Calu3 (cell line): ENCODE measurements around the gene RBFOX2. TPM values are rescaled to one million over a fixed set of nuclear protein-coding genes. Genes with fewer than 3 reads are reported as not detected.

Source experiments
- BruUV-seq: library from RNA; stranded (reverse); fragments of 400-500 nt; replicated peaks from 2 replicates; lab custom pipeline; 2021; lab: Mats Ljungman, UMichigan
- CTCF ChIA-PET: fragments of 300-600 bp; sonication (Branson Sonifier 250); formaldehyde crosslinking; loops from one replicate; lab custom pipeline; 2022; ENCODE audit warnings: antibody characterized with exemption; lab: Charles Lee
- DNase-seq: peaks from one replicate; pipeline ENCODE4 v3.0.0; 2022
- H3K27ac Mint-ChIP-seq: one replicate; pipeline ENCODE4 v1.8.0; 2022; ENCODE audit warnings: mixed read lengths; ENCODE audit not compliant: unreplicated experiment
- H3K27me3 Mint-ChIP-seq: one replicate; pipeline ENCODE4 v1.8.0; 2022; ENCODE audit warnings: mixed read lengths; ENCODE audit not compliant: unreplicated experiment
- H3K36me3 Mint-ChIP-seq: one replicate; pipeline ENCODE4 v1.8.0; 2022; ENCODE audit warnings: mild to moderate bottlenecking, moderate library complexity, mixed read lengths; ENCODE audit not compliant: insufficient read depth, unreplicated experiment
- H3K4me1 Mint-ChIP-seq: one replicate; pipeline ENCODE4 v1.8.0; 2022; ENCODE audit warnings: mild to moderate bottlenecking, low read depth, mixed read lengths; ENCODE audit not compliant: unreplicated experiment
- H3K4me3 Mint-ChIP-seq: one replicate; pipeline ENCODE4 v1.8.0; 2022; ENCODE audit warnings: mild to moderate bottlenecking, low read depth, moderate library complexity, mixed read lengths; ENCODE audit not compliant: unreplicated experiment
- H3K9me3 Mint-ChIP-seq: one replicate; pipeline ENCODE4 v1.8.0; 2022; ENCODE audit warnings: low read depth, mixed read lengths; ENCODE audit not compliant: unreplicated experiment
- intact Hi-C: fragments of 100-400 bp; cut with micrococcal nuclease; formaldehyde crosslinking; loops from one replicate; pipeline ENCODE4 v1.10.0; 2022; ENCODE audit not compliant: unreplicated experiment
- total RNA-seq: library from RNA; stranded (reverse); gene quantifications from 2 replicates; pipeline ENCODE4 v1.2.3, GENCODE V29; 2022
- TF ChIP-seq, protein P1 (sequence below): fragments of 200-600 bp; IDR thresholded peaks from one replicate; pipeline ENCODE4 v1.8.0; 2022; ENCODE audit warnings: antibody characterized with exemption; ENCODE audit not compliant: unreplicated experiment

Gene RBFOX2
- total RNA-seq, 1 experiment from 2014 or later, result 63.1 TPM

DNA sequence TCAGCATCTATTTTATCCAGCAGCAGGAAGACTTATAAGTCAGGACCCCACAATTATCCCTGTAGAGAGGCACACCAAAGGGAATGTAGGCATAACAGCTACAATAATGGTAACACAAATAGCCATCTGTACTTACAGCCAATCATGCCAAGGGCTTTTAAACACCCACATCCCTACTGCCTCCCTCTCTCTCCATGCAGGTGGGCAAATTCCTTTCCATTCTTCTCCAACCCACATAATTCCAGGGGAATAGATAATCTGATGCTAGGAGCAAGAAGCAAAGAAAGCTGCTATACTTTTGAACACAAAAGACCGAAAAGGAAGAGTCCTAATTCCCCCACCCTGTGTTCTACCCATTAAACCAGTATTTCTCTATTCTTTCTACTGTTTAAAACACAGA lies 46.7 kb downstream of the RBFOX2 start:
- DNase-seq, result no peak
- intact Hi-C loops, result no loop called here
- no peak overlapping the region for H3K4me3 Mint-ChIP-seq
- peaks cover 32% of the 10 kb centered on the region for H3K4me1 Mint-ChIP-seq
- peaks cover 5% of the 10 kb centered on the region for H3K36me3 Mint-ChIP-seq
- no peaks in the 10 kb centered on the region for H3K27me3 Mint-ChIP-seq
- no peaks in the 10 kb centered on the region for H3K9me3 Mint-ChIP-seq
- TF ChIP-seq, protein P1, sequence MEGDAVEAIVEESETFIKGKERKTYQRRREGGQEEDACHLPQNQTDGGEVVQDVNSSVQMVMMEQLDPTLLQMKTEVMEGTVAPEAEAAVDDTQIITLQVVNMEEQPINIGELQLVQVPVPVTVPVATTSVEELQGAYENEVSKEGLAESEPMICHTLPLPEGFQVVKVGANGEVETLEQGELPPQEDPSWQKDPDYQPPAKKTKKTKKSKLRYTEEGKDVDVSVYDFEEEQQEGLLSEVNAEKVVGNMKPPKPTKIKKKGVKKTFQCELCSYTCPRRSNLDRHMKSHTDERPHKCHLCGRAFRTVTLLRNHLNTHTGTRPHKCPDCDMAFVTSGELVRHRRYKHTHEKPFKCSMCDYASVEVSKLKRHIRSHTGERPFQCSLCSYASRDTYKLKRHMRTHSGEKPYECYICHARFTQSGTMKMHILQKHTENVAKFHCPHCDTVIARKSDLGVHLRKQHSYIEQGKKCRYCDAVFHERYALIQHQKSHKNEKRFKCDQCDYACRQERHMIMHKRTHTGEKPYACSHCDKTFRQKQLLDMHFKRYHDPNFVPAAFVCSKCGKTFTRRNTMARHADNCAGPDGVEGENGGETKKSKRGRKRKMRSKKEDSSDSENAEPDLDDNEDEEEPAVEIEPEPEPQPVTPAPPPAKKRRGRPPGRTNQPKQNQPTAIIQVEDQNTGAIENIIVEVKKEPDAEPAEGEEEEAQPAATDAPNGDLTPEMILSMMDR, result no peak
- BruUV-seq, result no TSS peak
- no peak overlapping the region for H3K27ac Mint-ChIP-seq
- CTCF ChIA-PET, result interaction anchor here (0.8 kb wide), 1 partner anchor 36 kb away, joined by 3 read pairs; no protein-coding TSS in a partner anchor

GRCh38 chr22:35978889-35979288 lies 49.7 kb downstream of the RBFOX2 start:
- intact Hi-C loops, result no loop called here
- no TSS peak for BruUV-seq
- no peak overlapping the region for H3K27ac Mint-ChIP-seq

DNA sequence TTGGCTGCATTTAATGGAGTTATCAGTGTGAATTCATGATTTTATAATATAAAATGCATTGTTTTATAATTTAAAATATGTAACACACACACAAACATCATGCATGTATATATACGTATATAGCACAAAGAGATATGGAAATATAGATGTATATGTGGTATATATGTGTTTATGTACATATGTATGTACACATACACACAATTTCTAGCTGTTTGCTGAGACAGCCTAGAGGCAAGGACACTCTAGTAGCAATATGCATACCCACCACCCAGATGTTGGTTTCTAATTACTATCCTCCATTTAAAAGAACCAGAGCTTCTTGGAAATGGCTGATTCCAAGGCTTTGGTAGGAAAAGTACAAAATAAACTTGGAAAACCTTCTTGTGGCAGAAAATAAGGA lies 50.4 kb downstream of the RBFOX2 start:
- H3K4me3 Mint-ChIP-seq, result no peak overlapping the region
- no peaks in the 10 kb centered on the region for H3K27me3 Mint-ChIP-seq
- CTCF ChIA-PET, result interaction anchor here (0.9 kb wide), 1 partner anchor 29 kb away, joined by 3 read pairs; no protein-coding TSS in a partner anchor
- TF ChIP-seq, protein P1, result no peak
- no TSS peak for BruUV-seq
- H3K27ac Mint-ChIP-seq, result no peak overlapping the region
- no peak for DNase-seq
- H3K9me3 Mint-ChIP-seq, result no peaks in the 10 kb centered on the region
- peaks cover 16% of the 10 kb centered on the region for H3K4me1 Mint-ChIP-seq
- intact Hi-C loops, result no loop called here
- H3K36me3 Mint-ChIP-seq, result no peaks in the 10 kb centered on the region

More at GRCh38 chr22:35978889-35979288, 49.7 kb downstream of the RBFOX2 start:
- Mint-ChIP-seq H3K4me3 (no peak overlapping the region), H3K9me3 (no peaks in the 10 kb centered on the region), H3K27me3 (no peaks in the 10 kb centered on the region), H3K4me1 (peaks cover 21% of the 10 kb centered on the region), H3K36me3 (peaks cover 3% of the 10 kb centered on the region)
- DNase-seq, result no peak
- TF ChIP-seq, protein P1, result no peak
- CTCF ChIA-PET, result no interaction called here

DNA sequence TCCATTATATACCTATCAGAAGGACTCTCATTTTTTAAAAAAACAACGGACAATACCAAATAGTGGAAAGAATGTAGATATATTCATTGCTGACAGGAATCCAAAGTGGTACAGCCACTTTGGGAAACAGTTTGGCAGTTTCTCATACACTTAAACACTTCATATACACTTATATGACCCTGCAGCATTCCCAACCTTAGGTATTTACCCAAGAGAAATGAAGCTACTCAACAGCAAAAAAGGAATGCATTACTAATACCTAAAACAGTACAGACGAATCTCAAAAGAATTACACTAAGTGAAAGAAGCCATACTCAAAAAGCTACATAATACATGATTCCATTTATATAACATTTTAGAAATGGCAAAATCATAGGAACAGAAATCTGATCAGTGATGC lies 51.5 kb downstream of the RBFOX2 start:
- H3K4me3 Mint-ChIP-seq, result no peak overlapping the region
- H3K9me3 Mint-ChIP-seq, result no peaks in the 10 kb centered on the region
- H3K4me1 Mint-ChIP-seq, result peaks cover 18% of the 10 kb centered on the region

More for the DNA sequence above, 51.5 kb downstream of the RBFOX2 start:
- BruUV-seq, result no TSS peak
- no peaks in the 10 kb centered on the region for H3K36me3 Mint-ChIP-seq
- intact Hi-C loops, result no loop called here
- no peak for DNase-seq
- TF ChIP-seq, protein P1, result no peak
- H3K27ac Mint-ChIP-seq, result no peak overlapping the region
- no peaks in the 10 kb centered on the region for H3K27me3 Mint-ChIP-seq
- CTCF ChIA-PET, result no interaction called here
